ENCODE measurements around the gene GRB2.
"Not testable (repeated sequence)": the region's sequence is repeated elsewhere in the genome, so short reads cannot be mapped to it uniquely, and the experiment has no call there.

Gene GRB2

GRCh38 chr17:75440738-75441448 is 35.4 kb upstream of the GRB2 start:
- H3K4me3 ChIP-seq (ENCODE audit: low read length), result no peak overlapping the region
- no peaks in the 10 kb centered on the region for H3K79me2 ChIP-seq (ENCODE audit: low read length)
- H3K4me2 ChIP-seq (ENCODE audit: low read length), result no peak overlapping the region
- no peaks in the 10 kb centered on the region for H3K4me1 ChIP-seq (ENCODE audit: low read length)
- no peak overlapping the region for H2AFZ ChIP-seq (ENCODE audit: low read depth, low read length)
- no peak overlapping the region for H3K9ac ChIP-seq (ENCODE audit: low read length)
- no peaks in the 10 kb centered on the region for H3K9me3 ChIP-seq (ENCODE audit: insufficient read depth, low read length)
- no peaks in the 10 kb centered on the region for H3K36me3 ChIP-seq (replicated peaks; ENCODE audit: low read depth, low read length)
- H4K20me1 ChIP-seq (ENCODE audit: insufficient read depth, low read length), result no peaks in the 10 kb centered on the region
- no peaks in the 10 kb centered on the region for H3K27me3 ChIP-seq (ENCODE audit: low read depth, low read length)
- no peak overlapping the region for H3K27ac ChIP-seq (ENCODE audit: low read length)
- no peak for TF ChIP-seq CTCF (IDR thresholded peaks at IDR 0.05; ENCODE audit: low read depth, low read length)
- no peak for TF ChIP-seq EZH2phosphoT487 (IDR thresholded peaks at IDR 0.05; ENCODE audit: low read depth)

- no peak overlapping the region for H3K27ac ChIP-seq (ENCODE audit: low read length)
- H3K4me2 ChIP-seq (ENCODE audit: low read length), result no peak overlapping the region
- H3K79me2 ChIP-seq (ENCODE audit: low read length), result no peaks in the 10 kb centered on the region
- H3K36me3 ChIP-seq (replicated peaks; ENCODE audit: low read depth, low read length), result no peaks in the 10 kb centered on the region
- H3K9me3 ChIP-seq (ENCODE audit: insufficient read depth, low read length), result no peaks in the 10 kb centered on the region
- no peak overlapping the region for H2AFZ ChIP-seq (ENCODE audit: low read depth, low read length)
- no peak overlapping the region for H3K9ac ChIP-seq (ENCODE audit: low read length)
- no peaks in the 10 kb centered on the region for H4K20me1 ChIP-seq (ENCODE audit: insufficient read depth, low read length)
- no peak overlapping the region for H3K4me3 ChIP-seq (ENCODE audit: low read length)
- H3K4me1 ChIP-seq (ENCODE audit: low read length), result no peaks in the 10 kb centered on the region
- H3K27me3 ChIP-seq (ENCODE audit: low read depth, low read length), result peaks cover 5% of the 10 kb centered on the region; the same call in 1 of the 2 replicates
- TF ChIP-seq EZH2phosphoT487 (IDR thresholded peaks at IDR 0.05; ENCODE audit: low read depth), result no peak
- no peak for TF ChIP-seq CTCF (IDR thresholded peaks at IDR 0.05; ENCODE audit: low read depth, low read length)
Measured at GRCh38 chr17:75439287-75439686, 33.8 kb upstream of the GRB2 start.

GRCh38 chr17:75437404-75437803 is 31.9 kb upstream of the GRB2 start:
- not testable (repeated sequence) for H3K4me3 ChIP-seq (ENCODE audit: low read length); H4K20me1 ChIP-seq (ENCODE audit: insufficient read depth, low read length); H3K79me2 ChIP-seq (ENCODE audit: low read length); H3K9me3 ChIP-seq (ENCODE audit: insufficient read depth, low read length); H2AFZ ChIP-seq (ENCODE audit: low read depth, low read length); H3K4me1 ChIP-seq (ENCODE audit: low read length); H3K27ac ChIP-seq (ENCODE audit: low read length); H3K9ac ChIP-seq (ENCODE audit: low read length); H3K4me2 ChIP-seq (ENCODE audit: low read length); H3K27me3 ChIP-seq (ENCODE audit: low read depth, low read length); H3K36me3 ChIP-seq (replicated peaks; ENCODE audit: low read depth, low read length)

GRCh38 chr17:75434433-75434832 is 29.0 kb upstream of the GRB2 start:
- H3K9me3 ChIP-seq (ENCODE audit: insufficient read depth, low read length); H3K27me3 ChIP-seq (ENCODE audit: low read depth, low read length); H3K9ac ChIP-seq (ENCODE audit: low read length); H4K20me1 ChIP-seq (ENCODE audit: insufficient read depth, low read length); H3K4me2 ChIP-seq (ENCODE audit: low read length); H3K27ac ChIP-seq (ENCODE audit: low read length); H2AFZ ChIP-seq (ENCODE audit: low read depth, low read length); H3K79me2 ChIP-seq (ENCODE audit: low read length); H3K4me1 ChIP-seq (ENCODE audit: low read length); H3K36me3 ChIP-seq (replicated peaks; ENCODE audit: low read depth, low read length); H3K4me3 ChIP-seq (ENCODE audit: low read length): not testable (repeated sequence)

GRCh38 chr17:75433218-75433783 is 27.8 kb upstream of the GRB2 start:
- no peaks in the 10 kb centered on the region for H3K36me3 ChIP-seq (replicated peaks; ENCODE audit: low read depth, low read length)
- no peak overlapping the region for H3K4me3 ChIP-seq (ENCODE audit: low read length)
- H3K9ac ChIP-seq (ENCODE audit: low read length), result no peak overlapping the region
- H3K4me1 ChIP-seq (ENCODE audit: low read length), result peaks cover 7% of the 10 kb centered on the region
- H3K27ac ChIP-seq (ENCODE audit: low read length), result no peak overlapping the region
- H3K27me3 ChIP-seq (ENCODE audit: low read depth, low read length), result peaks cover 9% of the 10 kb centered on the region; the same call in 1 of the 2 replicates
- TF ChIP-seq EZH2phosphoT487 (IDR thresholded peaks at IDR 0.05; ENCODE audit: low read depth), result no peak
- no peak for TF ChIP-seq CTCF (IDR thresholded peaks at IDR 0.05; ENCODE audit: low read depth, low read length)
- H4K20me1 ChIP-seq (ENCODE audit: insufficient read depth, low read length), result no peaks in the 10 kb centered on the region
- no peaks in the 10 kb centered on the region for H3K79me2 ChIP-seq (ENCODE audit: low read length)
- H3K9me3 ChIP-seq (ENCODE audit: insufficient read depth, low read length), result no peaks in the 10 kb centered on the region
- H3K4me2 ChIP-seq (ENCODE audit: low read length), result no peak overlapping the region
- no peak overlapping the region for H2AFZ ChIP-seq (ENCODE audit: low read depth, low read length)
